Body of pancreas (tissue), 4 donors: Measurements from ENCODE around the gene ASGR2. TPM values are rescaled to one million over a fixed set of nuclear protein-coding genes. Genes with fewer than 3 reads are reported as not detected.

Experiments
- ATAC-seq: fragments of 150-250 bp; one replicate; pipeline ENCODE4 v1.9.1; 2016
- DNase-seq, 4 donors: peaks; one replicate each; pipeline ENCODE4 v3.0.0-alpha.2; 2019
- H3K27ac ChIP-seq, 4 donors: fragments of 200-600 bp; sonication (generic); 1 replicate in 3 of 4; 2 replicates in 1 of 4; pipeline versions ENCODE4 v1.5.1 to v1.6.1; 2016 to 2019; ENCODE audit warnings: mild to moderate bottlenecking in 1 of 4, mixed read lengths in 1 of 4, moderate library complexity in 1 of 4
- H3K27me3 ChIP-seq, 2 donors: fragments of 200-600 bp; sonication (generic); one replicate each; pipeline ENCODE4 v1.6.0; 2016; ENCODE audit warnings: mild to moderate bottlenecking in 1 of 2
- H3K36me3 ChIP-seq, 2 donors: fragments of 200-600 bp; sonication (generic); replicated peaks in 1 of 2; 2 replicates each; pipeline ENCODE4 v1.5.1; 2016; ENCODE audit warnings: low read depth in 2 of 2; ENCODE audit not compliant: insufficient read depth in 1 of 2
- H3K4me1 ChIP-seq: fragments of 200-600 bp; sonication (generic); one replicate; pipeline ENCODE4 v1.6.0; 2016
- H3K4me3 ChIP-seq, 2 donors: fragments of 200-600 bp; sonication (generic); 1 replicate in 1 of 2; 2 replicates in 1 of 2; pipeline ENCODE4 v1.5.1; 2016 to 2019
- H3K9me3 ChIP-seq, 3 donors: fragments of 200-600 bp; sonication (generic); 1 replicate in 2 of 3; 2 replicates in 1 of 3; pipeline ENCODE4 v1.5.1; 2016
- CTCF ChIP-seq, 7 experiments: fragments of 450-650 bp in 4 of 7; fragments of 200-600 bp in 3 of 7; sonication (generic) in 3 of 7; IDR thresholded peaks; one replicate each; pipeline ENCODE4 v1.5.1; 2016 to 2019; ENCODE audit warnings: antibody characterized with exemption in 7 of 7
- POLR2A ChIP-seq, 3 donors: fragments of 450-650 bp; IDR thresholded peaks; one replicate each; pipeline ENCODE4 v1.6.1; 2016; ENCODE audit warnings: antibody characterized with exemption in 3 of 3, mild to moderate bottlenecking in 2 of 3
- WGBS, 2 donors: methylation state at CpG; one replicate each; pipeline ENCODE4 v1.1.5; 2017; 5-methylcytosine and 5-hydroxymethylcytosine counted together
- intact Hi-C: fragments of 100-400 bp; cut with DNase I; formaldehyde crosslinking; loops from one replicate; pipeline ENCODE4 v1.15.1; 2023
- total RNA-seq, 2 donors: library from RNA; depleted of rRNA; stranded (reverse); fragments of >200 nt; gene quantifications; one replicate each; pipeline ENCODE4 v1.1.0, GENCODE V29; 2016

ASGR2 gene
- total RNA-seq, 2 donors from 2014 or later = not detected

GRCh38 chr17:7146115-7146514 lies 31.5 kb upstream of the ASGR2 start:
- no peak overlapping the region for H3K27ac ChIP-seq
- ATAC-seq (no peak), DNase-seq (no peak)
- peaks cover 4% of the 10 kb centered on the region for H3K4me1 ChIP-seq
- H3K9me3 ChIP-seq = no peaks in the 10 kb centered on the region
- intact Hi-C loops = loop anchor here (10.0 kb wide), 1 partner anchor 59 kb away; no protein-coding TSS in a partner anchor
- 47 to 56% methylated on average over 6 of the region's 6 CpGs for WGBS, 2 donors
- TF ChIP-seq CTCF (IDR thresholded peaks at IDR 0.05) = no peak
- no peak for TF ChIP-seq POLR2A (IDR thresholded peaks at IDR 0.05)
- H3K4me3 ChIP-seq = no peak overlapping the region
- no peaks in the 10 kb centered on the region for H3K36me3 ChIP-seq
- no peaks in the 10 kb centered on the region for H3K27me3 ChIP-seq

GRCh38 chr17:7144213-7144612 lies 29.6 kb upstream of the ASGR2 start:
- ATAC-seq = no peak
- H3K4me3 ChIP-seq = no peak overlapping the region
- TF ChIP-seq CTCF (IDR thresholded peaks at IDR 0.05) = no peak
- no peak for TF ChIP-seq POLR2A (IDR thresholded peaks at IDR 0.05)
- no peaks in the 10 kb centered on the region for H3K9me3 ChIP-seq
- peaks cover 4% of the 10 kb centered on the region for H3K4me1 ChIP-seq
- no peak for DNase-seq
- no peak overlapping the region for H3K27ac ChIP-seq
- WGBS, 2 donors = 45 to 67% methylated on average over 3 to 11 of the region's 11 CpGs
- intact Hi-C loops = loop anchor here (10.0 kb wide), 1 partner anchor 61 kb away; no protein-coding TSS in a partner anchor
- peaks cover 0 to 3% of the 10 kb centered on the region in 2 donors for H3K27me3 ChIP-seq
- H3K36me3 ChIP-seq = no peaks in the 10 kb centered on the region

DNA sequence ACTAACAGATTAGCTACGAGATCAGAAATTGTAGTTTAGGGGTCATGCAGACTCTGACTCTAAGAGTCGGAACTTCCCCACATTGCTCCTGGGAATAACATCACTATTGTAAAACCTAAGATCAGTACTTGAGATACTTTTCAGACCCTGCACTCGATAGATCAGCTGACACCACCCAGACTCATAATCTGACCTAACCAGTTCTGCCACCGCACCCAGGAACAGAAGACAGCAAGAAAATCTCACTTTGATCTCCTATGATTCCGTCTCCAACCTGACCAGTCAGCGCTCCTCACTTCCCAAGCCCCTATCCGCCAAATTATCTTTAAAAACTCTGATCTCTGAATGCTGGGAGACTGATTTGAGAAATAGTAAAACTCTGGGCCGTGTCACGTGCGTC lies 27.2 kb upstream of the ASGR2 start:
- intact Hi-C loops = loop anchor here (10.0 kb wide), 1 partner anchor 63 kb away; no protein-coding TSS in a partner anchor
- 24 to 25% methylated on average over 10 of the region's 10 CpGs for WGBS, 2 donors
- Histone ChIP-seq H3K27me3 (peaks cover 0 to 10% of the 10 kb centered on the region in 2 donors), H3K4me3 (no peak overlapping the region), H3K36me3 (no peaks in the 10 kb centered on the region), H3K9me3 (no peaks in the 10 kb centered on the region), H3K4me1 (peaks cover 4% of the 10 kb centered on the region), H3K27ac (no peak overlapping the region)
- TF ChIP-seq POLR2A (IDR thresholded peaks at IDR 0.05) (no peak), CTCF (IDR thresholded peaks at IDR 0.05) (no peak)
- ATAC-seq (no peak), DNase-seq (no peak)

- intact Hi-C loops = loop anchor here (5.0 kb wide), 1 partner anchor 87 kb away; no protein-coding TSS in a partner anchor
- ATAC-seq (no peak), DNase-seq (no peak)
- Histone ChIP-seq H3K4me3 (no peak overlapping the region), H3K4me1 (peaks cover 4% of the 10 kb centered on the region), H3K9me3 (no peaks in the 10 kb centered on the region), H3K27ac (no peak overlapping the region), H3K36me3 (no peaks in the 10 kb centered on the region), H3K27me3 (peaks cover 0 to 11% of the 10 kb centered on the region in 2 donors)
- no peak for TF ChIP-seq CTCF (IDR thresholded peaks at IDR 0.05)
- no peak for TF ChIP-seq POLR2A (IDR thresholded peaks at IDR 0.05)
- 58 to 72% methylated on average over 8 to 10 of the region's 10 CpGs for WGBS, 2 donors
Observed at GRCh38 chr17:7139400-7139799, 24.8 kb upstream of the ASGR2 start.

- TF ChIP-seq POLR2A (IDR thresholded peaks at IDR 0.05) (no peak), CTCF (IDR thresholded peaks at IDR 0.05) (no peak)
- peak in 1 of 4 donors; percentile 31 for DNase-seq
- Histone ChIP-seq H3K36me3 (no peaks in the 10 kb centered on the region), H3K4me1 (peaks cover 4% of the 10 kb centered on the region), H3K27ac (peak overlapping the region in 1 of 4 donors; percentile 13), H3K4me3 (no peak overlapping the region), H3K27me3 (peaks cover 0 to 11% of the 10 kb centered on the region in 2 donors), H3K9me3 (no peaks in the 10 kb centered on the region)
- ATAC-seq = no peak
- WGBS, 2 donors = 53 to 57% methylated on average over 7 of the region's 7 CpGs
- intact Hi-C loops = loop anchor here (5.0 kb wide), 1 partner anchor 87 kb away; no protein-coding TSS in a partner anchor
Observed at GRCh38 chr17:7138800-7139381, 24.3 kb upstream of the ASGR2 start.
